ENCODE measurements around the gene ADCY6. TPM values are rescaled to one million over a fixed set of nuclear protein-coding genes. Genes with fewer than 3 reads are reported as not detected.

ADCY6 gene
- total RNA-seq, 1 donor from 2014 or later = 0.22 TPM

DNA sequence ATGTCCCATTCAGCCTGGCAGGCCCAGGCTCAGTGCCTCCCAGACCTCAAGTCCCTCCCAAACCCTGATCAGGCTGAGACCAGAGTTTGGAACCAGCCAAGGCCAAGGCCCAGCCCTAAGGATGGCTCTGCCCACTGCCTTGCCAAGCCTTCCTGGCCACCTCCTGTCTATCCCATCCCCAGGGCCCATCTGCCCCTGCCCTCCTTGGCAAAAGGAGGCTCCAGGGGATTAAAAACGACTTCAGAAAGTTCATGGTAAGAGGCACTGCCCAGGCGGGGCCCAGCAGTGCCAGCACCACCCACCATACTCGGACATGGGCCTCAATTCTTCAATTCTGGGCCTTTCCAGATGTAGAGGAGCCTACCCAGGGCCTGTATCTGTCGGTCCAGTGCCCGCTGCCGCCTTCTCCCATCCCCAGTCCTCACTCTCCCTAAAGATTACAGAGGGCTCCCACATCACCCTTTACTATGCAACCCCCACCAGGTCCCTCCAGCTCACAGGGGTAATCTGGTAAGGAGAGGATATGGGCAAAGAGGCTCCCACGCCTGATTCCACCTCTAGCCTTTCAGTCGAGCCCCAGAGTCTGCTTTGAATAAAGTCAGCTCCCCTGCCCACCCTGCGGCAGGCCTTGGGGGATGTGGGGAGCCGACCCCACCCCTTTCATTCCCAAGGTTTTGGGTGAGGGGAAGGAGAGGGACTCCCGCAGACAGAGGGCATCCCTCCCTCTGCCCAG lies 932 bp downstream of the ADCY6 start:
- intact Hi-C loops (cut with micrococcal nuclease) = no loop called here

DNA sequence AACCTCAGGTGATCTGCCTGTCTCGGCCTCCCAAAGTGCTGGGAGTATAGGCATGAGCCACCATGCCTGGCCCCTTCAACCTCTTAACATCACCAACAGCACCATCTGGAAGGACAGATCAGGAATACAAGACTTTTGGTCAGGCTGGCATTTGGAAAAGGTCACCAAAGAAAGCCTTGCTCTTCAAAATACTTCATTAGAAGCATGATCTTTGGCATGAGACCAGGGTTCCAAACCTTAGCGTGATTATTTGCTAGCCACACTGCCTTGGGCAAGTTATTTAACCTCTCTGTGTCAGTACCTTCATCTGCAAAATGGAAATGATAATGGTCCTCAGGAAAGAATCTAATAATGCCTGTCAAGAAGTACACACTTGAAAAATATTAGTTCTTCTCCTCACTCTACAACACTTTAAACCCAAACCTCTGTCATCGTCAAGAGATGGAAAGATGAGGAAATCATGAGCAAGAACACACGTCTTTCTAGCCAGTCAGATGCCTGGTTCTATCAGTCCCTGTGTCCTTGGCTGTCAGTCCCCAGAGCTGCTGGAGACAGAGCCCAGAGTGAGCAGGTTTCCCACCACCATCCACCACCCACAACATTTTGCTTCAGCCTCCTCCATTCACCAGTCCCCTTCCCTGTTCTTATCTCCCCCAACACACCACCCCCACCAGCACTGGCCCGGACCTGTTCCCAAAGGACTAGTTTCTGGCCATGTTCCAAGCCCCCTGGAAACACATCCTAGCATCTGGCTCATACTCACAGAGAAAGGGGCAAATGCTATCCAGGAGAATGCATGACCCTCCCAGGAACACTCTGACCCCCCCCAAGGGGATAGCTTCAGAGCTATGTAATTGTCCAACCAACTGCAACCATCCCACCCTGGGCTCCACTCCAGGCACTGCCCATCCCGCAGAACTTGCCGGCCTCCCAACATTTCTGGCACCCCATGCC lies 2.0 kb downstream of the ADCY6 start:
- intact Hi-C loops (cut with micrococcal nuclease) = no loop called here

DNA sequence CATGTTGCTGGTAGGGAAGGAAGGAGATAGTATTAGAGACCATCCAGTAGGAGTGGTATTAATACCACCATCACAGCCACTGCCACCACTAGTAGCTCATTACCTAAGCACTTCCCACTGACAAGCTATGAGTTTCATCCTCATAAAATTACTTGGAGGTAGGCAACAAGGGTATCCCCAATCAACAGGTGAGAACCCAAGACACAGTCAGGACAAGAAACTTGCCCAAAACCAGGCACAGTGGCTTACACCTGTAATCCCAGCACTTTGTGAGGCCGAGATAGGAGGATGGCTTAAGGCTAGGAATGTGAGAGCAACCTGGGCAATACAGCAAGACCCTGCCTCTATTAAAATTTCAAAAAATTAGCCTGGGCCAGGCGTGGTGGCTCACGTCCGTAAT lies 5.5 kb downstream of the ADCY6 start:
- intact Hi-C loops (cut with micrococcal nuclease) = no loop called here

DNA sequence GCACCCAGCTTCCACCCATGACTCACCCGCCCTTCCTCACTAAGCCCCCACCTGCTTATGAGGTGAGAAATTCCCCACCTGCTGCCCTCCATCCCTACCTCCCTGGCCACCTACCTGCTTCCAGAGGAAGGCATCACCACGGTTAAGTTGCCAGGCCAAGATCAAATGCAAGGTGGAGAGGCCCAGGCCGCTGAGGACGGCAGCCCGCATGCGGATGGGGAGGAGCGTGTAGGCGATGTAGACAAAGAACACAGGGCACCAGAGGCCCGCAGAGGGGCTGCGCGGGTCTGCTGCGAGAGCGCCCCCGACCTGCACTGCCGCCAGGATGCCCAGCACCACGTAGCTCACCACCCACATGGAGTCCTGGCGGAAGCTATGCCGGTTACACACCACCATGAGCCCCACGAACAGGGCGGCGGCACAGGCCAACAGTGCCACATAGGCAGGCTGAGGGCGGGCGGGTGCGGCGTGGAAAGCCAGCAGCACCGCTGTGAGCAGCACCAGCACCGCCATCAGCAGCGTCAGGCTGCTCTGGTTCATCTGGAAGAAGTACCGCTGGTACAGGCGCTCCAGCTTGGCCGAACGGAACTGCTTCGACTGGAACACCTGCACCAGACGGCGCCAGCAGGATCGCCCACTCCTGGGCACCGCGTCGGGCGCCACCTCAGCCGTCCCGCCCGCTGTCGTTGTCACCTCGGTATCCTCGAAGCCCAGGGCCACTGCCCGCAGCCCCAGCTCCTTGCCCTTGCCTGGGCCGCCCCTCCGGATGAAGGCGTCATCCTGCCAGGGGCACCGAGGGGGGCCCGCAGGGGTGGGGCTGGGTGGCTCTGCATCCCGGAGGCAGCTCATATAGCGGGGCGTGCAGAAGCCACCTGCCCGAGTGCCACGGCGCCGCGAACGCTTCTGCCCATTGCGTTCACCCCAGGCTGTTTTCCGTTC lies 6.2 kb downstream of the ADCY6 start:
- intact Hi-C loops (cut with micrococcal nuclease) = no loop called here

DNA sequence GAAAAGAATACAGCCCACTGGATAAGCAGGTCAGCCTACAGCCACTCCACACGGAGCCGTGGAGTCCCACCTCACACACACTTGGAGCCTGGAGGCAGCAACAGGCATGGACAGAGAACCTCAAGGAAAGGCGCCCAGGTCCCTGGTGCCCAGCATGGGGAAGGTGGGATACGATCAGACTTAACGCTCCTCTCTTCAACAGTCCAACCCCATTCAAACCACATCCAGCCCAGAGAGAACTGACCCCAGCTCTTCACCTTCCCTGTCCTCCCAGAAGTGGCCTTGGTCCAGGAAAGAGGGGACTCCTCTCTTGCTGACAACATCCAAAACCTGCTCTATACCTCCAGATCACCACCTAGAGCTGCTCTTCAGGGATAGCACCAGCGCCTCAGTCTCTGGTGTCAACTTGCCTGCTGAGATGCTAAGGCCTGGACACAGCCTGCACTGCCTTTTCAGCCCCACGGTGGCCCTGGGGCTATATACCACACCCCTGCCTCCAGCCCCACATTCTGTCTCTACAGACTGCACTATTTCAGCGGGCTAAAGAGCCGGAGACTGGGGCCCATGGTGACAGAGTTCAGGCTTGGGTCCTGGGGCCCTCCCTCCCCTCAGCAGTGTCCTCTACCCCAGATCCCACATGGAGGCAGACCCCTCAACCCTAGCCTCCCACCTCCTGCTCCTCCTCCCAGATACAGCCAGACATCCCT lies 7.0 kb downstream of the ADCY6 start:
- intact Hi-C loops (cut with micrococcal nuclease) = no loop called here

DNA sequence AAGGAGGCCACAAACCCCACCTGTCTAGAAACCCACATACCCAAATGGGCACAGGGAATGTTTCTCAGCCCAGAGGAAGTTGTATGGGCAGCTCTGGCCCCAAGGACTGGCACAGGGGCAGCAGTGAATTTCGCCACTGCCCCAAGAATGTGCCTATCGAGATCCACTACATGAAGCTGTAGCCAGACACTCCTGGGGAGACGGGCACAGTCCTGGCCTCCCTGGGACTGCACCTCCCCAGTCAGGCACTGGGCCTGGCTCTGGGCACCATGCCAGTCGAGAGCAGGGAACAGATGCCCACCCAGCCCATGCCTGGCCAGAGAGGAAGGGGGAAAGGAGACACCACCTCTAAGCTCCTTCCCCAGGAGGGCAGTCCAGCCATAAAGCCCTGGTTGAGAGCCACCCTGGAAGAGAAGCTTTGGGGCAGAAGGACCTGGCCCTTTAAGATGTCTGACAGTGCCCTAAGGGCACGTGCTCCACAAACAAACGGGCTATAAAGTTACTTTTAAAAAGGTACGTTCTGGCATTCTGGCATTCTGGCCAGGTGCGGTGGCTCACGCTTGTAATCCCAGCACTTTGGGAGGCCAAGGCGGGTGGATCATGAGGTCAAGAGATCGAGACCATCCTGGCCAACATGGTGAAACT lies 8.4 kb downstream of the ADCY6 start:
- intact Hi-C loops (cut with micrococcal nuclease) = no loop called here

DNA sequence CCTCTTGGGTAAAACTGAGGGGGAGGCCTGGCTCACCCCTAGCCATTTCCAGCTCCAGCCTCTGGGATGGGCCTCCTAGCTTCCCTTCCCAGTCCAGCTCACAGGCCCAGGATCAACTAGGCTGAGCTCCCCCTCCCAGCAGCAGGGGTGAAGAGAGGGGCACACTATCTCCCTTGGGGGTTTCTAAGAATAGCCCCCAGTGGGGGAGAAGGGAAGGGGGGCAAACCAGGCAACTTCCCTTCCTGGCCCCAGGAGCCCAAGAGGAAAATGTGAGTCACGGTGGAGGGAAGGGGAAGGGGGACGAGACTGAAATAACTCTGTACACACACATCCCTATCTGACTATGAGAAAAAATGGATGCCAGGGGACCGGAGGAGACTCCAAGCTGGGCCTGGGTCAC lies 9.0 kb downstream of the ADCY6 start:
- intact Hi-C loops (cut with micrococcal nuclease) = no loop called here

DNA sequence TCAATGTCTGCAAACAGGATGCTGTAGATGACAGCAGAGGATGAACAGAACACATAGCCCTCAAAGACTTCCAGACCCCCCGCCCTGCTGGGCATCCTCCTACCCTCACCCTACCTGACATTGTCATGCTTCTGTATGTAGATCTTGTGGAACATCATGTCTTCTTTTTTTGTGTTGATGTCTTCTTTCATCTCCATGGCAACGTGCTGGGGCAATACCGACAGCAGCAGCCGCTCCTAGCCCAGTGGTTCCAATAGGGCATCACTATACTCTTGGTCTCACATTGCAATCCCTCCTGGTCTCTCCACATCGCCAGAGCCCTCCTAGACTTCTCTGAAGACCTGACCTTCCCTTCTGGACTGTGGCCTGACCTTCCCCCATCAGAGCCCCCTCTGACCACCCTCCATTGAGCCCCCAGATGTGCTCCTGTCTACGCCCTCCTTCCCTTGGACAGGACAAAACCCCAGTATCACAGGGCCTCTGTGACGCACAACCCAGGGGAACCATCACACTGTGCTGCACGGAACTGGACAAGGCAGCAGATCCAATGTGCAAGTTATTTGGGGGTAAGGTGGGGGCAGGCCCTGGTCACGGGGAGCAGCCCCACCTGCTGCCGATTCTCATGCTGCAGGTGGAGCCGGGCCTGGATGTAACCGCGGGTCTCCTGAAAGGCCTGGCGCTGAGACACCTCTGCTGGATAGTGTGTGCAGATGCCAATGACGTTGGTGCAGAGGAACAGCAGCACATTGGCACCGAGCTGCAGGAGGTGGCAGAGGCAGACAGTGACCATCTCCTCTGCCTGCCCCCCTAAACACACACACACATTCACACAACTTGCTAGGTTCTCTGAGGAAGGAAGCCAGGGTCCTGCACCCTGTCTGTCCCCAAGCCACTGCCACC lies 11.1 kb downstream of the ADCY6 start:
- intact Hi-C loops (cut with micrococcal nuclease) = no loop called here

DNA sequence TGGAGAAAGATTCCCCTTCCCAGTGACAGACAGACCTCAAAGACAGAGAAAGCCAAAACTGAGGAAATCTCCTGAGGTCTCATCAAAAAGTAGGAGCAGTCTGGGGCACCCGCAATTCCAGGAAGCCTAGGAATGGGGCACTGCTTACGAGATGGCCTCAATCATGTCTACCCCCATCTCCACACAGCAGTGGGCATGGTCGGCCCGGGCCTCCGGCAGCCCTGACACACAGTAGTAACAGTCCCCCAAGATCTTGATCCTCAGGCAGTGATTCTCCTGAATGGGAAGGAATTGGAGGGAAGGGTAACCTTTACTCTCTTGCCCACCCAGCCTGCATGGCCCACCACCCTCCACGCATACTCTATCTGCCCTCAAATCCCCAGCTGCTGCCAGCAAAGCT lies 11.9 kb downstream of the ADCY6 start:
- intact Hi-C loops (cut with micrococcal nuclease) = no loop called here

DNA sequence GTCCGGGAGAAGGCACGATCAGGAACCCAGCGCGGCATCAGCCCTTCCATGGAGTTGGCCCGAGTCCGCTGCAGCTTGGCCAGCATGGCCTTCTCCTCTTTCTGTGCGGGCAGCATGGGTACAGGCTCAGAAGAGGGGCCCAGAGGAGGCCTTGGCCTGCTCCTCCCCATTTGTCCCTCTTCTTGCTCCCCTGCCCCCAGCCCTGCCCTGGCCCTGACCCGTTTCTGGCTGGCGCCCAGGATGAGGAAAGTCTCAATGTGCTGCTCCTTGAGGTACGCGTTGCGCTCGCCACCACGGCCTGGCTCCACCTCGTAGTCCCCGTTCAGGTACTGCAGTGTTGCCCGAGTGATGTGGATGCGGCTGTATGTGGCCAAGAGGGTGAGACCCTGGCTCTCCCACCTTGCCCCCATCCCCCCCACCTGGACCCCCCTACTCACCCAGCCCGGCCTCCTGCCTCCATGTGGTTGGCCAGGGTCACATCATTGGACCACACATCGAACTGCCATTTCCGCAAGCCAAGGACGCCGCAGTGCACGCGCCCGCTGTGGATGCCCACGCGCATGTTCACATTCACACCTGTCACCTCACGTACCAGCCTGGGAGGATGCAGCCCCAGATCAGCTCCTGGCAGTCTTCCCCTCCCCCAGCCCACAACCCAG lies 12.8 kb downstream of the ADCY6 start:
- intact Hi-C loops (cut with micrococcal nuclease) = no loop called here

DNA sequence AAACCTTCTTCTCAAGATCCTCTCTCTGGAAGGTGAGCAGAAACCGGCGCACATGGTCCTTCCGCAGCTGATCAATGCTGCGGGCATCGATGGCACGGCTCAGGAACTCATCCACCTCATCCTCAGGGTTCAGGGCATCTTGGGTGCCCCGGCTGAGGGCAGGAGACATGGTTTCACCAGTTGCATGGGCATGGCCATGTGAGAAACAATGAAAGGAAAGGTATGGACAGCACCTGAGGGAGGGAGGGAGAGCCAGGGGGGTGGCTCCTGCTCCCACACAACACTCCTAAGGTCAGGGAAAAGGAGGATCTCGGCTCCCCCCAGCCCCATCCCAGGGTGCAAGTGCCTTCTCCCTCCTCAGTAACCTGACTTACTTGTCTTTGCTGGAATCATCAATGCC lies 13.6 kb downstream of the ADCY6 start:
- intact Hi-C loops (cut with micrococcal nuclease) = no loop called here

DNA sequence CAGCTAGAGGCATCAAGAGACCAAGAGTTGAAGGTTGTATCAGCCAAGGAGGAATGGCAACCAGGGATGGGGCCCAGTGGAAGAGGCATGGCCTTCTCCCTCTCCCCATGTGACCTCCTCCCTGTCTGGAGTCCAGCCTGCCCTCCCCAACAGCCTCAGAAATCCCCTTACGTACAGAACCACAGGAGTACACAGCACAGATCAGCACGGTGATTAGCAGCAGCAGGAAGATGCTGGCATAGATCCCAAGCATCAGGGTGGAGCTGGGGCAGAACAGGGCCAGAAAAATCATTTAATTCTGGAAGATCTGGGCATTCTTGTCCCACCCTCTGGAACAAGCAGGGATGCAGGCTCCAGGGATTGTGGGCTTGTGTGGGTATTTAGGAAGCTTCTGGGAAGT lies 14.4 kb downstream of the ADCY6 start:
- intact Hi-C loops (cut with micrococcal nuclease) = no loop called here

DNA sequence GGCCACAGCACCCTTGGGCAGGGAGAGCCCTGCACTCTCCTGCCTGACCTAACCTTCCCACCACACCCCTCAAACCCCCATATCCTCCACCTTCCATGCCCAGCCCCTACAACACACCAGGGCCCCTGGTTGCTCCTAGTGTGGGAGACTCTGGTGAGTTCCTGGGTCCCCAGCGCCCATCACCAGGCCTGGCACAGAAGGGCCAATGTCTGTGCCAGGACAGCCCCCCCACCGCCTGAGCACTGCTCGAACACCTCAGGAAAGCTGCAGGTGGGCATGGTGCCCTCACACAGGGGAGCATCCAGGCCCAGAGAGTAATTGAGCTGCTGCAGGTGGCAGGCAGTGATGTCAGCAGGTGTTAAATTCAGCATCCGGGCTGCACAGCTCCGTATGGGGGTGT lies 15.2 kb downstream of the ADCY6 start:
- intact Hi-C loops (cut with micrococcal nuclease) = no loop called here

DNA sequence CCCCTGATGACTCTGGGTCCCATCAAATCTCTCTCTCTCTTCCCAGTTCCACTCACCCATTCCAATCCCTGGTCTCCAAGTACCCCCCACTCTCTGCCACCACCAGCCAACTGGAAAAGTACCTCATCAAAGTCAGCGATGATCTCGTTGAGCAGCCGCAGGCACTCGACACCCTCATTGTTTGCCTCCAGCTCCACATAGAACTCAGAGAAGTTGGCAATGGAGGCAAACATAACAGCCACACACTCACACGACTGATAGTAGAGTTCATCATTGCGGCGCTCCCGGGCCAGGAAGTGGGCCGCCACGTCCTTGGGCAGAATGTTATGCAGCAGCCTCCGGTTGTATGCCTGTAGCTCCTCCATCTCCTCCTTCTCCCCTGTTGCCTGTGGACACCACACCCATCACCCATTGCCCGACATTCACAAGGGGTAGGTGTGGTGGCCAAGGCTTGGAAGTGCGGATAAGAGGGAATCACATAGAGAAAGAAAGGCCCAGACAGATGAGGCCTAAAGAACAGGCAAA lies 17.2 kb downstream of the ADCY6 start:
- intact Hi-C loops (cut with micrococcal nuclease) = no loop called here

DNA sequence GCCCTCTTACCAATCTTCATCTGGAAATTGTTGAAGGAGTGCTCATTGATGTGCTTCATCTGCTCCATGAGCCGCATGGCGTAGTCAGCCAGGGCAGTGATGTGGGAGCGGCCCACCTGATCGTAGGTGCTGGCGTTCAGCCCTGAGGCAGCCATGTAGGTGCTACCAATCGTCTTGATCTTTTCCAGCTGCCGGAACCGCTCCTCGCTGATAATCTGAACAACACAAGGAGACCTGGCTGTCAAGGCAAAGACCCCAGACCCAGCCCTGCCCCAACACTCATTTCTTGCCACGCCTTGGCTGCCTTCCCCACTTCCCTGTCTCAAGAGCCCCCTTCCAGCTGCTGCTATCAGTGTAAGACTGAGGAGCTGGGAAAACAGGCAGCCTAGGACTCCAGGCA lies 18.1 kb downstream of the ADCY6 start:
- intact Hi-C loops (cut with micrococcal nuclease) = no loop called here

DNA sequence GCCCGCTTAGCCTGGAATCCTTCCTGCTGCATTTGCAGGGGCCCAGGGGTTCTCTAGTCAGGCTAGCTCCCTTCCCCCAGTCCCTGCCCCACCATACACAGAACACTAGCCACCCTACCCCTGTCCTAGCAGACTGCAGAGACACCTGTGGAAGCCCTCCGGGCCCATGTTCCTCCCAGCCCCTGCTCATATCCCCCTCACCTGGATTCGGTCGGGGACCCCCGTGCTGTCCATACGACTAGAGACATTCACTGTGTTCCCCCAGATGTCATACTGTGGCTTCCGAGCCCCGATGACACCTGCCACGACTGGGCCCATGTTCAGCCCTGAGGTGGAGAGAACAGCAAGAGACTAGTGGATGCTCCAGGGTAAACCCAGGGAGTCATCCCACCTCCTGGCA lies 20.2 kb downstream of the ADCY6 start:
- intact Hi-C loops (cut with micrococcal nuclease) = no loop called here

DNA sequence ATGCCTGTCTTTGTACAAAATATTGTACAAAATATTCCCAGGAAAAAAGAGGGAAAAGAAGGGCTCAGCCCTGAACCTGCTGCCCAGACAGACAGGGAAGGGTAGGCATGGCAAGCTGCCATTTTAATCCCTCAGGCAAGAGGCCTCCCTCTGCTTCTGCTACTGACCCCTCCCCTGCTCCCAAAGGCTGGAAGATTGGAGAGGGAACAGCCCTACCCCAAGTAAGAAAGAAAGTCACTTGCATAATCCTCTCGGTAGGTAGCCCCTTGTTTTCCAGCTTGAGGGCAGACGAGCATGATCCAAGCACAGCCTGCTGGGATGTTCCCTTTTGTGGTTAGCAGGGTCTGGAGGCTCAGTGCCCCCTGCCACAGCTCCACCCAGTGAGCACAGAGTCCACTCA lies 20.7 kb downstream of the ADCY6 start:
- intact Hi-C loops (cut with micrococcal nuclease) = no loop called here

DNA sequence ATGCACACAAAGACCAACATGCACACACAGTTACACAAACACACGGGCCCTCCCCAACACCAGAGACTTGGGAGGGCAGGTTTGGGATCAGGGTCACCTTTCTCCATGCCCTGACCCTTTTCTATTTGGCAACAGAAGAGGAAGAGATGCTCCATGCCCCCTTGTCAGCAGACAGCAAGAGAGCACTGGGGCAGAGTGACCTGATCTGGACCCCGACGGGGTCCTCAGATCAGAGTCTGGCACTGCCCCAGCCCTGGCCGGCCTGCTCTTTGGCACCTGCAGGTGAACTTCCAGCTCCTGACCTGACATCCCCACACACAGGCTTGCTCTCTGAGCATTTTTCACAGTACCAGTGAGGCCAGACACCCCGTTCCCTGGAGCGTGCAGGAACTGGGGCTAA lies 21.4 kb downstream of the ADCY6 start:
- intact Hi-C loops (cut with micrococcal nuclease) = no loop called here

DNA sequence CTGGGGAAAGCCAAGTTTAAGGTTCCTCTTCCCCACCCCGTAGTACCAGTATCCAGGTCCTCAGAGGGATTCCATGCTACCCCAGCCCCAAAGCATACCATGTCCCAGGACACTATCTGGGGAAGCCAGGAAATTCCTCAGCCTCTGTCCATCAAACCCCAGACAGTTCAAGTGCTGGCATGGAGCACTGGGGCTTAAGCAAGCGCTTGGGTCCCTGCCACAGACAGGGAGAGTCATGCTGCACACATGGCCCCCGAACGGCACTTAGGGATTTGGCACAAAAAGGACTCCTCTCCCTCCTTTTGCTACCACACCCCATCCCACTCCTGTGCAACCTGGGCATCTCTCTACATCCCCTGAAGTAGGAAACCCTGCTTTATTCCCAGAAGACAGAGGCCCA lies 21.8 kb downstream of the ADCY6 start:
- intact Hi-C loops (cut with micrococcal nuclease) = no loop called here

Measured in T-helper 1 cell treated with Interleukin-12 subunit alpha and Interleukin-12 subunit beta and Interleukin-4 antibody, amounts not matched to agents 30 ng/mL and 1 ng/mL, for 36 hours (primary cell).